ENCODE data around the gene CYP26C1.

CYP26C1 gene

DNA sequence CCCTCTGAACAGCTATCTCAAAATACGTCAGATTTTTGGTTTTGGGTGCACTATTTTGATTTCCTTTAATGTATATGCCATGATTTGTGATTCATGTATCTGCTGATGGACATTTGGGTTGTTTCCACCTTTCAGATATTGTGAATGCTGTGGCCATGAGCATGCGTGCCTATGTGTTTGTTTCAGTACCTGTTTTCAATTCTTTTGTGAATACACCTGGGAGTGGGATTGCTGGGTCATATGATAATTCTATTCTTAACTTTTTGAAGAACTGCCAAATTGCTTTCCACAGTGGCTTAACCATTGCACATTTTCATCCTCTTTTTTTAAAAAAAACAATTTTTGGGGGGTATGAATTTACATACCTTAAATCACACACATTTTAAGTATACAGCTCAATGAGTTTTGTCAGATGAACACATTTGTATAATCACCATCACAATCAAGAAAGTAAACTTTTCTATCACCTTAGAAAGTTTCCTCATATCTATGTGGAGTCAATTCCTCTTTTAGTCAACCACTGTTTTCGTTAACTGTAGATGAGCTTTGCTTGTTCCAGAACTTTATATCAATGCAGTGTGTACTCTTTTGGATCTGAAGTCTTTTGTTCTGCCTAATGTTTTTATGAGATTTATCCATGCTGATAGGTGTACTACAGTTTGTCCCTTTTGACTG, 50.0 kb downstream of the CYP26C1 start:
- in situ Hi-C loops (cut with MboI; ENCODE audit: low sequenced_read_pairs): loop anchor here (10.0 kb wide), 1 partner anchor 184 kb away; no protein-coding TSS in a partner anchor

GRCh38 chr10:93113042-93113441, 52.4 kb downstream of the CYP26C1 start:
- in situ Hi-C loops (cut with MboI; ENCODE audit: low sequenced_read_pairs): loop anchor here (10.0 kb wide), 1 partner anchor 182 kb away; no protein-coding TSS in a partner anchor

DNA sequence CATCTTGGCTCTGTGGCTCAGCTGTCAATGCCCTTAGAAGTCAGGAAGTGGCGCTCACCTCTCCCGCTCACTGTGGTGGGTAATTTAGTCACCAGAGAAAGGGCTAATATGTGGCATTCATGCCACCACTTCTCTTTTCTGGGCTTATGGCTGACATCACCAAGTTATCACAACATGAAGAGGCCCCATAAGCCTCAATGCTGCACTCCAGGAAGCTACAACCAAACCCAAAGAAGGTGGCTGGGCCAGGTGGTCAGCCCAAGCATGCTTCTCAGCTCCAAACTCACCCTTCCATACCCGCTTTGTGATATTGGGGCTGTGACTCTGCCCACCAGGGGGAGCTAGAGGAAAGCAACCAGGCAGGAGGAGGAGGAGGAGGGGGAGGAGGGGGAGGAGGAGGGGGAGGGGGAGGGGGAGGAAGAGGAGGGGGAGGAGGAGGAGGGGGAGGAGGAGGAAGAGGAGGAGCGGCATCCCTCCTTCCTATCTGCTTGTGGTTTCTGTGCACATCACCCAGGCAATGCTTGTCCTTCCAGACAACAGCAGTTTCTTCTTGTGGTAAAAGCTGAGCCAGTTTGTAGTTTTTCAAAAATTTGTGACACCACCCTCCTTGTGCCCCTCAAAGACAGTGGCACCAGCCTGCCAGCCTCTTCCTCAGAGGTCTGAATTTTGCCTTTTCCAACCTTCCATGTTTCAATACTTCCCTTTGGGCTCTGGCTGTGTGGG, 55.2 kb downstream of the CYP26C1 start:
- in situ Hi-C loops (cut with MboI; ENCODE audit: low sequenced_read_pairs): loop anchor here (10.0 kb wide), 1 partner anchor 179 kb away; no protein-coding TSS in a partner anchor
